SK-N-MC (cell line): ENCODE results near the gene FADS6.

ENCODE experiments used
- EZH2 ChIP-seq: fragments of 200-600 bp; sonication (generic); IDR thresholded peaks from one replicate; pipeline ENCODE4 v1.6.1; 2017; ENCODE audit warnings: antibody characterized with exemption
- FOXP2 ChIP-seq: optimal IDR thresholded peaks from 2 replicates; pipeline ENCODE3; 2011; ENCODE audit warnings: mild to moderate bottlenecking, moderate library complexity; ENCODE audit not compliant: insufficient read depth; ENCODE audit errors: extremely low read length, control extremely low read depth
- POLR2AphosphoS5 ChIP-seq: IDR thresholded peaks from 2 replicates; pipeline ENCODE4 v1.6.1; 2012; ENCODE audit warnings: mild to moderate bottlenecking, low read depth, low read length, borderline replicate concordance

- TF ChIP-seq POLR2AphosphoS5 (no peak), EZH2 (no peak), FOXP2 (no peak)
Observed at GRCh38 chr17:74862919-74863318, 30.5 kb downstream of the FADS6 start.
